Measurements from ENCODE around the gene R3HDM4.
"Not testable (repeated sequence)": the region's sequence is repeated elsewhere in the genome, so short reads cannot be mapped to it uniquely, and the experiment has no call there.

The R3HDM4 gene

DNA sequence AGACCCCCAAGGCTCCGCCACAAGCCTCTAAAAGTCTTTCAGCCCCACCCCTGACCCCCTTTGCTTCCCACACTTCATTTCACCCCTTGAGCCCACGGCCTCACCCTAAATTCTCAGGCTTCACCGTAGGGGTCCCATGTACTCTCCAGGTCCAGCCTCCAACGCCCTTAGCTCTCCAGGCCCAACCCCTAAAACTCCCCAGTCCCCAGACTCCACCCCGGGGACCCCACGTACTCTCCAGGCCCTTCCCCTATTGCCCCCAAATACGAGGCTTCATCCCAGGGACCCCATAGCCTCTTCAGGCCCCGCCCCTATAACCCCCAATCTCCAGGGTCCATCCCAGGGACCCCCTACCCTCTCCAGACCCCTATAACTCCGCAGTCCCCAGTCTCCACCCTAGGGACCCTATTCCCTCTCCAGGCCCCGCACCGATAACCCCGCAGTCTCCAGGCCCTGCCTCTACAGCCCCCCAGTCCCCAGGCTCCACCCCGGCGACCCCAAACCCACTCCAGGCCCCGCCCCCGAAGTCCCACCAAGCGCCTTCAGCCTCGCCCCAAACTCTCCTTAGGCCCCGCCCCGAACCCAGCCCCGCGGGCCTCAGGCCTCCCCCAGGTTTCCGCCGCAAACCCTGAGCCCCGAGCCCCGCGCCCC is 20.7 kb downstream of the R3HDM4 start:
- no peak for DNase-seq (ENCODE audit: low read depth)

- not testable (repeated sequence) for DNase-seq (ENCODE audit: low read depth)
Measured at GRCh38 chr19:891421-892200, 21.4 kb downstream of the R3HDM4 start.

GRCh38 chr19:890831-891230 is 22.2 kb downstream of the R3HDM4 start:
- DNase-seq (ENCODE audit: low read depth): no peak

GRCh38 chr19:889662-890295 is 23.2 kb downstream of the R3HDM4 start:
- DNase-seq (ENCODE audit: low read depth): no peak

DNA sequence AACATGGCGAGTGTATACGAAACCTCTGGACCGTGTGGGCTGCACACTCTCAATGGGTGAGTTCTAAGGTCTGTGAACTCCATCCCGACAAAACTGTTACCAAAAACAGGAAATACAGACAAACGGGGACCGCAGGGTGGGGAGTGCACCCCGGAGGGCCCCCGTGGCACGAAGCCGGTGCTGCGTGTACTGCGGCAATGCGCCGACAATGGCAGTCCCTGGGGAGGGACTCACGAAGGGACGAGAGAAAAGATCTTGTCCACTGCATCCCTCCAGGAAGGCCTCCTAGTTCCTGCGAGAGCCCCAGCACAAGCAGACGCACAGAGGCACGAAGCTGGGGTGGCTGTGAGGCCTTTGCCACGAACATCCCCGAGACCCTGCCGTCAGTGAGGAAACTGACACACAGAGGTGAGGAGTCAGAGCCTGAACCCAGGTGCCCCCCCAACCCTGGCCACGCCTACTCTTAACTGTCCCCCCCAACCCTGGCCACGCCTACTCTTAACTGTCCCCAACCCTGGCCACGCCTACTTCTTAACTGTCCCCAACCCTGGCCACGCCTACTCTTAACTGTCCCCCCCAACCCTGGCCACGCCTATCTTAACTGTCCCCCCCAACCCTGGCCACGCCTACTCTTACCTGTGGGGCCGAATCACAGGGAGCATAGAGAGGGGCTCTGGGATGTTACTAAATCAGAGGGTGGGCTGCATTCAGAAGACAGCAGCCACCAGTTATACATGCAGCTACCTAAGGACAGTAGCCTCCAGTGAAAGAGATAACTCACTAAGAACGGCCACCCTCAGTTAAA is 24.2 kb downstream of the R3HDM4 start:
- DNase-seq (ENCODE audit: low read depth): peak; percentile 52

DNA sequence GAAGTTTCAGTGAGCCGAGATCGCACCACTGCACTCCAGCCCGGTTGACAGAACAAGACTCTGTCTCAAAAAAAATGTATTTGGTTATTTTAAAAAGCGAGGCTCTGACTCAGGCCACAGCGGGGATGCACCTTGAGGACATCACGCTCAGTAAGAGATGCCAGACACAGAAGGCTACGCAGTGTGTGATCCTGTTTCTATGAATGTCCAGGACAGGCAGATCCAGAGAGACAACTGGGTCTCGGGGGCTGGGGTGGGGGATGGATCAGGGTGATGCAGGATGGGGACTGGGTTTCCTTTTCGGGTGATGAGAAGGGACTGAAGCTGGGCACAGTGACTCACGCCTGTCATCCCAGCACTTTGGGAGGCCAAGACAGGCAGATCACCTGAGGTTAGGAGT is 25.4 kb downstream of the R3HDM4 start:
- DNase-seq (ENCODE audit: low read depth): no peak

- no peak for DNase-seq (ENCODE audit: low read depth)
Measured at GRCh38 chr19:887072-887471, 25.9 kb downstream of the R3HDM4 start.

DNA sequence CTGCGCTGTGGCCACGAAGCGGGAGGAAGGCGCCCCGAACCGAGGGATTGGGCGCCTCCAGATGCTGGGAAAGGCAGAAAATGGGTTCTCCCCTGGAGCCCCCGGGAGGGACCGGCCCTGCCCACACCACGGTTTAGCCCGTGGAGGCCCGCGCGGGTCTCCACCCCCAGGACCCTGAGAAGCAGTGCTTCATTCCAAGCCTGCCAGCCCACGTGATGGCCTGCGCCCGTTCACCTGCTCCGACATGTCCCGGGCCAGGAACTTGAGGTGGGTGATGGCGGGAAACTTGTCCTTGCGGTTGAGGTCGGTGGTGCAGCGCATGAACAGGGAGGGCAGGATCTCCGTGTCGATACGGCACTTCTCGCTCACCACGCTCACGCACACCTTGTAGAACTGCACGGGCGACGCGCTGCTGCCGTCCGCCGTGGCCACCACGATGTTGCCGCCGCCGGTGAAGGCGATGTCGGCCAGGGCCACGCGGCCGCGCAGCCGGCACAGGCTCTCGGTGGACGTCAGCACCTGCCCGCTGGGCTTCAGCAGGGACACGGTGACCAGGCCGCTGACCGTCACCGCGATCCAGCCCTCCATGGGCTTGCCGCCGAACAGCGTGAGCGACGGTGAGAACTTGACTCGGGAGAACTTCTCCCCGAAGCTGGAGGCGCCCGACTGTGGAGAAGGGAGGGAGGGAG is 27.3 kb downstream of the R3HDM4 start:
- DNase-seq (ENCODE audit: low read depth): no peak

GRCh38 chr19:884420-885211 is 28.4 kb downstream of the R3HDM4 start:
- no peak for DNase-seq (ENCODE audit: low read depth)

- no peak for DNase-seq (ENCODE audit: low read depth)
Measured at GRCh38 chr19:883661-884211, 29.3 kb downstream of the R3HDM4 start.

- DNase-seq (ENCODE audit: low read depth): no peak
Measured at GRCh38 chr19:882871-883497, 30.0 kb downstream of the R3HDM4 start.

DNA sequence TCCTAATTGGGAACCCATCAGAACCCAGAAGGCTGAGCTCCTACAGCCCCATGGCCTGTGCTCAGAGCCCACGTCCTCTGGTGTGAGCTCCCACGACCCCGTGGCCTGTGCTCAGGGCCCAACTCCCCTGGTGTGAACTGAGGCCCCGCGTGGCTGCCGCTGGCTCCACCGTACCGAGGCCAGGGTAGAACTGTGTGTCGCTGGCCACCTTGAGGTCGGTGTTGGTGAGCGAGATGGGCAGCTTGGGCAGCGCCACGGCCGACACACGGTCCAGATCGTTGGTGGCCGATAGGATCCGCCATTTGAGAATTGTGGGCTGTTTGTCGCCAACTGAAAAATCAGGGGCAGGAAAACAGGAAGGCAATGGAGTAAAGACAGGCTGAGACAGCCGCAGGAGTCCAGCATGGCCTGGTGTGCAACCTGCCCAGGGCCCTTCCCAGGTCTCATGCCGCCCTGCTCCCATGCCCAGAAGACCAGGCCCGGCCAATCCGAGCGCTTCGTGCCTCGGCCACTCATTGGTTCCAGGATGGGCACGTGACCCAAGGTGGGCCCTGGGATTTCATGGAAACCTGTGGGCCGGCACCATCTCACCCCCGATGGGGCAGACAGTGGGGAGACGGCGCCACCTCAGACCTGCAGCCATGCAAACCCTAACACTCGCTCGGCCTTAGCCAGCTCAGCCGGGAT is 31.5 kb downstream of the R3HDM4 start:
- no peak for DNase-seq (ENCODE audit: low read depth)

- no peak for DNase-seq (ENCODE audit: low read depth)
Measured at GRCh38 chr19:879711-880438, 33.1 kb downstream of the R3HDM4 start.

GRCh38 chr19:878751-879561 is 34.1 kb downstream of the R3HDM4 start:
- DNase-seq (ENCODE audit: low read depth): not testable (repeated sequence)

GRCh38 chr19:877992-878660 is 34.9 kb downstream of the R3HDM4 start:
- not testable (repeated sequence) for DNase-seq (ENCODE audit: low read depth)

DNA sequence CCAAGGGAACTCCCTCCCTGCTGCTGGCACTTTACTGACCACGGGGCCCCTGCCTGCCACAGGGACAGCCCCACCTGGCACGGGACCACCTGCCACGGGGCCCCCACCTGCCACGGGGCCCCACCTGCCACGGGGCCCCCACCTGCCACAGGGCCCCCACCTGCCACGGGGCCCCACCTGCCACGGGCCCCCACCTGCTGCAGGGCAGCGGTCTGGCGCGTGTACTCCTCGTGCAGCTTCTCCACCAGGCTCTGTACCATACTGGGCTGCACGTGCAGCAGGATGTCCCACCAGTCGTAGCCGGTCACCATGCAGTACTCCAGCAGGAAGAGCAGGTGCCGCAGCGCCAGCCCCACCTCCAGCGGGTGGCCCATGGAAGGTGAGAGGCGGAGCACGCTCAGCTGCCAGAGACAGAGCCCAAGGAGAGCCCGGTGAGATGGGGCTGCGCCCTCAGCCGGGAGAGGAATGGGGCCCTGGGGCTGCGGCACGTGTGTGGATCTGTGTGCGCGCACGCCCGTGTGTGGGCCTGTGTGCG is 36.2 kb downstream of the R3HDM4 start:
- DNase-seq (ENCODE audit: low read depth): no peak

- no peak for DNase-seq (ENCODE audit: low read depth)
Measured at GRCh38 chr19:876089-876488, 36.9 kb downstream of the R3HDM4 start.

All from activated T-cell treated with anti-CD3 and anti-CD28 coated beads for 1 hour (primary cell).